GM21717 (cell line): Measurements from ENCODE around the gene FNIP1.
"Not testable (repeated sequence)": the region's sequence is repeated elsewhere in the genome, so short reads cannot be mapped to it uniquely, and the experiment has no call there.

Experiments used
- ATAC-seq: cut with Tn5 transposase; IDR thresholded peaks from one replicate; pipeline ENCODE4 v1.9.1; 2021; ENCODE audit warnings: mild to moderate bottlenecking, moderate library complexity; ENCODE audit not compliant: unreplicated experiment

The FNIP1 gene

GRCh38 chr5:131787736-131788135, 9.1 kb downstream of the FNIP1 start:
- ATAC-seq: no peak

- no peak for ATAC-seq
Observed at GRCh38 chr5:131786900-131787692, 9.7 kb downstream of the FNIP1 start.

- no peak for ATAC-seq
Observed at GRCh38 chr5:131786036-131786435, 10.8 kb downstream of the FNIP1 start.

GRCh38 chr5:131783874-131784273, 12.9 kb downstream of the FNIP1 start:
- no peak for ATAC-seq

GRCh38 chr5:131783357-131783756, 13.5 kb downstream of the FNIP1 start:
- no peak for ATAC-seq

GRCh38 chr5:131782717-131783116, 14.1 kb downstream of the FNIP1 start:
- no peak for ATAC-seq

GRCh38 chr5:131778141-131778540, 18.7 kb downstream of the FNIP1 start:
- not testable (repeated sequence) for ATAC-seq

GRCh38 chr5:131776450-131776849, 20.4 kb downstream of the FNIP1 start:
- ATAC-seq: no peak

GRCh38 chr5:131774652-131775367, 22.0 kb downstream of the FNIP1 start:
- ATAC-seq: no peak

- no peak for ATAC-seq
Observed at GRCh38 chr5:131773805-131774204, 23.0 kb downstream of the FNIP1 start.

GRCh38 chr5:131771692-131772091, 25.1 kb downstream of the FNIP1 start:
- no peak for ATAC-seq

- ATAC-seq: no peak
Observed at GRCh38 chr5:131769961-131770360, 26.9 kb downstream of the FNIP1 start.

GRCh38 chr5:131769336-131769735, 27.5 kb downstream of the FNIP1 start:
- no peak for ATAC-seq

- no peak for ATAC-seq
Observed at GRCh38 chr5:131767891-131768290, 28.9 kb downstream of the FNIP1 start.

- no peak for ATAC-seq
Observed at GRCh38 chr5:131766689-131767088, 30.1 kb downstream of the FNIP1 start.

GRCh38 chr5:131765261-131765660, 31.6 kb downstream of the FNIP1 start:
- no peak for ATAC-seq

- no peak for ATAC-seq
Observed at GRCh38 chr5:131763968-131764367, 32.8 kb downstream of the FNIP1 start.

- no peak for ATAC-seq
Observed at GRCh38 chr5:131760793-131761192, 36.0 kb downstream of the FNIP1 start.

GRCh38 chr5:131759704-131760103, 37.1 kb downstream of the FNIP1 start:
- ATAC-seq: no peak

- ATAC-seq: no peak
Observed at GRCh38 chr5:131758520-131758900, 38.3 kb downstream of the FNIP1 start.

- ATAC-seq: peak; percentile 56
Observed at GRCh38 chr5:131757830-131758519, 38.8 kb downstream of the FNIP1 start.

- ATAC-seq: no peak
Observed at GRCh38 chr5:131756942-131757341, 39.9 kb downstream of the FNIP1 start.
